ENCODE data around the gene SRPX2.

Gene SRPX2

GRCh38 chrX:100642290-100642689, 1.7 kb upstream of the SRPX2 start:
- Histone ChIP-seq H3K4me3 (ENCODE audit: low read depth, low read length) (no peak overlapping the region), H3K4me1 (ENCODE audit: control insufficient read depth, insufficient read depth, low read length) (no peaks in the 10 kb centered on the region), H3K27ac (ENCODE audit: extremely low read depth, low read depth, low read length) (no peak overlapping the region), H3K36me3 (ENCODE audit: control insufficient read depth in 2 of 2, insufficient read depth in 1 of 2, low read length in 2 of 2) (no peaks in the 10 kb centered on the region), H3K9me3 (ENCODE audit: control insufficient read depth, insufficient read depth, low read depth, low read length) (no peaks in the 10 kb centered on the region)
- ChIA-PET CTCF (interaction anchor here (0.7 to 2.3 kb wide), 4 partner anchors 11 to 31 kb away, joined by 3 to 12 read pairs (median 5); no protein-coding TSS in a partner anchor), POLR2A (no interaction called here)
- TF ChIP-seq ZNF658 (tag by site-specific recombination; IDR thresholded peaks at IDR 0.05) (no peak), ZNF37A (tag by site-specific recombination; IDR thresholded peaks at IDR 0.05) (no peak), ZNF311 (tag by site-specific recombination; IDR thresholded peaks at IDR 0.05; ENCODE audit: borderline replicate concordance) (no peak), ZNF341 (tag by site-specific recombination; IDR thresholded peaks at IDR 0.05; ENCODE audit: low read depth) (no peak), ZNF549 (tag by site-specific recombination; IDR thresholded peaks at IDR 0.05) (no peak), KLF1 (tag by site-specific recombination; IDR thresholded peaks at IDR 0.05) (no peak), PRDM4 (tag by site-specific recombination; IDR thresholded peaks at IDR 0.05) (no peak), ZNF132 (tag by site-specific recombination; IDR thresholded peaks at IDR 0.05; ENCODE audit: borderline replicate concordance) (no peak), ZNF221 (tag by site-specific recombination; IDR thresholded peaks at IDR 0.05; ENCODE audit: borderline replicate concordance) (no peak), PRDM6 (tag by site-specific recombination; IDR thresholded peaks at IDR 0.05) (no peak), ZNF214 (tag by site-specific recombination; IDR thresholded peaks at IDR 0.05; ENCODE audit: borderline replicate concordance) (no peak), ZBTB20 (tag by site-specific recombination; IDR thresholded peaks at IDR 0.05) (no peak), KLF8 (tag by site-specific recombination; IDR thresholded peaks at IDR 0.05) (no peak), ZNF19 (tag by site-specific recombination; IDR thresholded peaks at IDR 0.05; ENCODE audit: low read depth) (no peak), EGR2 (tag by site-specific recombination; IDR thresholded peaks at IDR 0.05; ENCODE audit: low read depth) (no peak), ZNF843 (tag by site-specific recombination; IDR thresholded peaks at IDR 0.05) (no peak), ZEB2 (tag by site-specific recombination; IDR thresholded peaks at IDR 0.05) (no peak), ZFHX2 (tag by site-specific recombination; conservative IDR thresholded peaks at IDR 0.05) (no peak)

- Histone ChIP-seq H3K27ac (ENCODE audit: extremely low read depth, low read depth, low read length) (no peak overlapping the region), H3K4me3 (ENCODE audit: low read depth, low read length) (no peak overlapping the region), H3K4me1 (ENCODE audit: control insufficient read depth, insufficient read depth, low read length) (no peaks in the 10 kb centered on the region), H3K36me3 (ENCODE audit: control insufficient read depth in 2 of 2, insufficient read depth in 1 of 2, low read length in 2 of 2) (no peaks in the 10 kb centered on the region), H3K9me3 (ENCODE audit: control insufficient read depth, insufficient read depth, low read depth, low read length) (no peaks in the 10 kb centered on the region)
- CTCF ChIA-PET = interaction anchor here (0.8 to 2.3 kb wide), 3 partner anchors 10 to 47 kb away, joined by 3 to 12 read pairs (median 3); no protein-coding TSS in a partner anchor
- POLR2A ChIA-PET = no interaction called here
- TF ChIP-seq ZNF416 (tag by site-specific recombination; IDR thresholded peaks at IDR 0.05) (no peak), SP7 (tag by site-specific recombination; IDR thresholded peaks at IDR 0.05) (no peak), ZNF169 (tag by site-specific recombination; IDR thresholded peaks at IDR 0.05) (no peak), AEBP2 (tag by site-specific recombination; IDR thresholded peaks at IDR 0.05; ENCODE audit: borderline replicate concordance) (no peak), ZNF48 (tag by site-specific recombination; IDR thresholded peaks at IDR 0.05) (no peak), ZNF501 (tag by site-specific recombination; IDR thresholded peaks at IDR 0.05) (no peak), CTCF (tag by site-specific recombination; IDR thresholded peaks at IDR 0.05) (no peak), GLIS2 (tag by site-specific recombination; IDR thresholded peaks at IDR 0.05) (no peak), ZNF610 (tag by site-specific recombination; IDR thresholded peaks at IDR 0.05; ENCODE audit: borderline replicate concordance) (no peak), ZNF398 (tag by site-specific recombination; IDR thresholded peaks at IDR 0.05) (no peak), ZNF707 (tag by site-specific recombination; IDR thresholded peaks at IDR 0.05) (no peak)
Measured at GRCh38 chrX:100643212-100643611, 787 bp upstream of the SRPX2 start.

All from HEK293 (cell line).